Measurements from ENCODE around the gene SKIC8. TPM values are rescaled to one million over a fixed set of nuclear protein-coding genes. Genes with fewer than 3 reads are reported as not detected.

The SKIC8 gene
- total RNA-seq, 1 experiment from 2014 or later = 44.5 TPM

DNA sequence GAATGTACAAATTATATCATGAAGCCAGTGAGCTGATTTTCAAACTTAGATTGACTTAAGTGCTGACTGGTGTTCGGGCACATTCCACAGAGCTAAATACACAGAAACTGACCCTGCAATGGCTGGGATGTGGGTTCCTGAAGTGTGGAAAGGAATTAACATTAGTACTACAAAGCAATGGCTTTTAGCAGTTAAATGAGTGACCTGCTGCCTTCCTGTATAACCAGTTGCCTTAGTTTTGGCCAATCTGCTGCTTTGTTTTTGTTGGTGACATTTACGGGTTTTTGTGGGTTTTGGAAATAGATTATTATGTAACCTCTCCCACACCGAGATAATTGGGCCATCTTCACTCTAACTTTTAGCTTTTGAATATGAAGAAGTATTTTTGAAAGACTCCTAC, 2.4 kb upstream of the SKIC8 start:
- Histone ChIP-seq H3K27me3 (ENCODE audit: insufficient read depth, low read depth) (no peaks in the 10 kb centered on the region), H3K9me2 (ENCODE audit: insufficient read depth) (no peaks in the 10 kb centered on the region), H4K20me1 (ENCODE audit: insufficient read depth) (no peaks in the 10 kb centered on the region), H3K36me3 (ENCODE audit: low read depth) (no peaks in the 10 kb centered on the region), H3K4me2 (peak overlapping the region; percentile 62), H3K4me1 (replicated peaks; ENCODE audit: insufficient read depth) (peaks cover 65% of the 10 kb centered on the region), H3F3A (ENCODE audit: insufficient read depth, low read depth) (peaks cover 38% of the 10 kb centered on the region), H3K27ac (peak overlapping the region; percentile 92), H3K4me3 (no peak overlapping the region), H3K79me2 (ENCODE audit: low read depth) (peaks cover 28% of the 10 kb centered on the region), H2AFZ (no peak overlapping the region), H3K9me3 (ENCODE audit: insufficient read depth, low read depth) (no peaks in the 10 kb centered on the region)
- POLR2A ChIA-PET (ENCODE audit: unreplicated experiment) = no interaction called here
- no TSS peak for BruUV-seq (replicated peaks)
- CTCF ChIA-PET = no interaction called here
- intact Hi-C loops (cut with micrococcal nuclease; ENCODE audit: unreplicated experiment) = no loop called here
- TF ChIP-seq EZH2 (IDR thresholded peaks at IDR 0.05; ENCODE audit: low read depth) = no peak
- peak in 1 of 2 experiments; percentile 88 for DNase-seq

DNA sequence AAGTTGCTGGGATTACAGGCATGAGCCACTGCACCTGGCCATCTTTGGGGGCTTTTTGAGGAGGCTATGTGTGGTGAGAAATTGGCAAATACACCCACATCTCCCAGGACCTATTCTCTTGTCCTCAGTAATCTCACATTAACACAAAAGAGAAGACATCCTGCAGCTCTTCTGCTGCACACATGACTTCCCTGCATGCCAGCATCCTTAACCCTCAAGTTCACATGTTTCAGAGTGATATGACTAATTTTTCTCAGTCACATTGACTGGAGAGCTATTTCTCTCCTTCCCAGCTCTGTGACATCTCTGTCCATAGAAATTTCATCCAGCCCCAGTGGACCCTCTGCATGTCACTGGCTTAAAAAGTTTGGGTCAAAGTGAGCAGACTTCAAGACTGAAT, 1.9 kb upstream of the SKIC8 start:
- intact Hi-C loops (cut with micrococcal nuclease; ENCODE audit: unreplicated experiment) = no loop called here
- no peaks in the 10 kb centered on the region for H4K20me1 ChIP-seq (ENCODE audit: insufficient read depth)
- no peak for DNase-seq
- no peak overlapping the region for H3K4me3 ChIP-seq
- H3K9me2 ChIP-seq (ENCODE audit: insufficient read depth) = no peaks in the 10 kb centered on the region
- H3F3A ChIP-seq (ENCODE audit: insufficient read depth, low read depth) = peaks cover 38% of the 10 kb centered on the region
- TF ChIP-seq, protein P1, sequence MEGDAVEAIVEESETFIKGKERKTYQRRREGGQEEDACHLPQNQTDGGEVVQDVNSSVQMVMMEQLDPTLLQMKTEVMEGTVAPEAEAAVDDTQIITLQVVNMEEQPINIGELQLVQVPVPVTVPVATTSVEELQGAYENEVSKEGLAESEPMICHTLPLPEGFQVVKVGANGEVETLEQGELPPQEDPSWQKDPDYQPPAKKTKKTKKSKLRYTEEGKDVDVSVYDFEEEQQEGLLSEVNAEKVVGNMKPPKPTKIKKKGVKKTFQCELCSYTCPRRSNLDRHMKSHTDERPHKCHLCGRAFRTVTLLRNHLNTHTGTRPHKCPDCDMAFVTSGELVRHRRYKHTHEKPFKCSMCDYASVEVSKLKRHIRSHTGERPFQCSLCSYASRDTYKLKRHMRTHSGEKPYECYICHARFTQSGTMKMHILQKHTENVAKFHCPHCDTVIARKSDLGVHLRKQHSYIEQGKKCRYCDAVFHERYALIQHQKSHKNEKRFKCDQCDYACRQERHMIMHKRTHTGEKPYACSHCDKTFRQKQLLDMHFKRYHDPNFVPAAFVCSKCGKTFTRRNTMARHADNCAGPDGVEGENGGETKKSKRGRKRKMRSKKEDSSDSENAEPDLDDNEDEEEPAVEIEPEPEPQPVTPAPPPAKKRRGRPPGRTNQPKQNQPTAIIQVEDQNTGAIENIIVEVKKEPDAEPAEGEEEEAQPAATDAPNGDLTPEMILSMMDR (conservative IDR thresholded peaks at IDR 0.05) = no peak
- TF ChIP-seq EZH2 (IDR thresholded peaks at IDR 0.05; ENCODE audit: low read depth) = no peak
- no peaks in the 10 kb centered on the region for H3K27me3 ChIP-seq (ENCODE audit: insufficient read depth, low read depth)
- ChIA-PET POLR2A (ENCODE audit: unreplicated experiment) (no interaction called here), CTCF (no interaction called here)
- H3K4me2 ChIP-seq = peak overlapping the region; percentile 62
- H3K27ac ChIP-seq = peak overlapping the region; percentile 92
- no peak overlapping the region for H2AFZ ChIP-seq
- H3K4me1 ChIP-seq (replicated peaks; ENCODE audit: insufficient read depth) = peaks cover 61% of the 10 kb centered on the region
- peaks cover 33% of the 10 kb centered on the region for H3K79me2 ChIP-seq (ENCODE audit: low read depth)
- no TSS peak for BruUV-seq (replicated peaks)
- H3K9me3 ChIP-seq (ENCODE audit: insufficient read depth, low read depth) = no peaks in the 10 kb centered on the region
- no peaks in the 10 kb centered on the region for H3K36me3 ChIP-seq (ENCODE audit: low read depth)

DNA sequence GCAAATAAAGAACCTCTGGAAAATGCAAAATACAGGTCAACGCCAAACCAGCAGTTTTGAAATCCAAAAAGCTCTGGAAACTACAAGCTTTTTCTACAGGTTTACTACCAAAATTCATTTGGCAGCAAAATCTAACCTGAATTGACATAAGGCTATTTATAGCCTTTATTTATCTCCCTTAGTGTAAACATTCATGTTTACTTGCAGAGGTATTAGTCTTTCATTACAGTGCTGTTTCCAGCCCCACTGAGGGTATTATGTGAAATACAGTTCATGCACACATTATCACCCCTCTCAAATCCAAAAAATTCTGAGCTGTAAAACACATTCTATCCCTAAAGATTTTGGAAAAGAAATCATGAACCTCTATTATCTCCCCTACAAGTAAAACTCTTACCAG, 7.2 kb downstream of the SKIC8 start:
- intact Hi-C loops (cut with micrococcal nuclease; ENCODE audit: unreplicated experiment) = no loop called here
- CTCF ChIA-PET = no interaction called here

More for the DNA sequence above, 7.2 kb downstream of the SKIC8 start:
- H3K27me3 ChIP-seq (ENCODE audit: insufficient read depth, low read depth) = no peaks in the 10 kb centered on the region
- H3K36me3 ChIP-seq (ENCODE audit: low read depth) = peaks cover 31% of the 10 kb centered on the region; the same call in 1 of the 2 replicates
- POLR2A ChIA-PET (ENCODE audit: unreplicated experiment) = no interaction called here
- no peak for TF ChIP-seq EZH2 (IDR thresholded peaks at IDR 0.05; ENCODE audit: low read depth)
- TF ChIP-seq, protein P1 (conservative IDR thresholded peaks at IDR 0.05) = no peak
- no peaks in the 10 kb centered on the region for H3K9me3 ChIP-seq (ENCODE audit: insufficient read depth, low read depth)
- H3K4me1 ChIP-seq (replicated peaks; ENCODE audit: insufficient read depth) = peaks cover 20% of the 10 kb centered on the region
- no peak overlapping the region for H3K4me3 ChIP-seq
- H3F3A ChIP-seq (ENCODE audit: insufficient read depth, low read depth) = peaks cover 22% of the 10 kb centered on the region
- no peak overlapping the region for H3K4me2 ChIP-seq
- H3K9me2 ChIP-seq (ENCODE audit: insufficient read depth) = no peaks in the 10 kb centered on the region
- no peak for DNase-seq
- BruUV-seq (replicated peaks) = no TSS peak
- no peaks in the 10 kb centered on the region for H4K20me1 ChIP-seq (ENCODE audit: insufficient read depth)
- H3K27ac ChIP-seq = peak overlapping the region; percentile 34
- H2AFZ ChIP-seq = no peak overlapping the region
- peaks cover 9% of the 10 kb centered on the region for H3K79me2 ChIP-seq (ENCODE audit: low read depth)
